ENCODE results near the gene ARAP1. TPM values are rescaled to one million over a fixed set of nuclear protein-coding genes. Genes with fewer than 3 reads are reported as not detected.

ARAP1 gene
- total and polyA plus RNA-seq, 2 of the 8 experiments (the other 6 are each of a cell fraction or from before 2014, with no cell fraction given) = 25.7 to 61.6 TPM

DNA sequence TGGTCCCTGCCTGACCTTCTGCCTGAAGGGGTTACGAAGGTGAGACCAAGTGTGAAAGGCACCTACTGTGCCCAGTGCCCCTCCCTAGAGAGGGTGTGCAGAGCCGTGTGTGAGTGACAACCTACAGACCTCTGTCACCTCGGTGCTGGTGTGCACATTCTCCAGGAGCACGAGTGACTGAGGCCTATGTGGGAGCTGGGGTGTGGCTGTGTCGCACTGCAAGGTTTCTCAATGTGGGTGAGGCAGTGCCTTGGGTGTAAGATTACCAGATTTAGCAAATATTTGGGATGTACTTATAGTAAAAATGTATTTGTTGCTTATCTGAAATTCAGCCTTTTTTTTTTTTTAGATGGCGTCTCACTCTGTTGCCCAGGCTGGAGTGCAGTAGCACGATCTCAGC, 36.0 kb upstream of the ARAP1 start (continued):
- TF ChIP-seq, protein P1, sequence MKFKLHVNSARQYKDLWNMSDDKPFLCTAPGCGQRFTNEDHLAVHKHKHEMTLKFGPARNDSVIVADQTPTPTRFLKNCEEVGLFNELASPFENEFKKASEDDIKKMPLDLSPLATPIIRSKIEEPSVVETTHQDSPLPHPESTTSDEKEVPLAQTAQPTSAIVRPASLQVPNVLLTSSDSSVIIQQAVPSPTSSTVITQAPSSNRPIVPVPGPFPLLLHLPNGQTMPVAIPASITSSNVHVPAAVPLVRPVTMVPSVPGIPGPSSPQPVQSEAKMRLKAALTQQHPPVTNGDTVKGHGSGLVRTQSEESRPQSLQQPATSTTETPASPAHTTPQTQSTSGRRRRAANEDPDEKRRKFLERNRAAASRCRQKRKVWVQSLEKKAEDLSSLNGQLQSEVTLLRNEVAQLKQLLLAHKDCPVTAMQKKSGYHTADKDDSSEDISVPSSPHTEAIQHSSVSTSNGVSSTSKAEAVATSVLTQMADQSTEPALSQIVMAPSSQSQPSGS (IDR thresholded peaks at IDR 0.05; ENCODE audit: low read length) = no peak
- TF ChIP-seq KDM1A (IDR thresholded peaks at IDR 0.05; ENCODE audit: borderline replicate concordance, low read length) = no peak
- no peak for TF ChIP-seq JUN (IDR thresholded peaks at IDR 0.05; ENCODE audit: low read depth, low read length)
- no peak for TF ChIP-seq KDM5A (IDR thresholded peaks at IDR 0.05; ENCODE audit: low read length)
- TF ChIP-seq POLR2AphosphoS5 (IDR thresholded peaks at IDR 0.05; ENCODE audit: low read depth, low read length) = no peak
- TF ChIP-seq, protein P2, sequence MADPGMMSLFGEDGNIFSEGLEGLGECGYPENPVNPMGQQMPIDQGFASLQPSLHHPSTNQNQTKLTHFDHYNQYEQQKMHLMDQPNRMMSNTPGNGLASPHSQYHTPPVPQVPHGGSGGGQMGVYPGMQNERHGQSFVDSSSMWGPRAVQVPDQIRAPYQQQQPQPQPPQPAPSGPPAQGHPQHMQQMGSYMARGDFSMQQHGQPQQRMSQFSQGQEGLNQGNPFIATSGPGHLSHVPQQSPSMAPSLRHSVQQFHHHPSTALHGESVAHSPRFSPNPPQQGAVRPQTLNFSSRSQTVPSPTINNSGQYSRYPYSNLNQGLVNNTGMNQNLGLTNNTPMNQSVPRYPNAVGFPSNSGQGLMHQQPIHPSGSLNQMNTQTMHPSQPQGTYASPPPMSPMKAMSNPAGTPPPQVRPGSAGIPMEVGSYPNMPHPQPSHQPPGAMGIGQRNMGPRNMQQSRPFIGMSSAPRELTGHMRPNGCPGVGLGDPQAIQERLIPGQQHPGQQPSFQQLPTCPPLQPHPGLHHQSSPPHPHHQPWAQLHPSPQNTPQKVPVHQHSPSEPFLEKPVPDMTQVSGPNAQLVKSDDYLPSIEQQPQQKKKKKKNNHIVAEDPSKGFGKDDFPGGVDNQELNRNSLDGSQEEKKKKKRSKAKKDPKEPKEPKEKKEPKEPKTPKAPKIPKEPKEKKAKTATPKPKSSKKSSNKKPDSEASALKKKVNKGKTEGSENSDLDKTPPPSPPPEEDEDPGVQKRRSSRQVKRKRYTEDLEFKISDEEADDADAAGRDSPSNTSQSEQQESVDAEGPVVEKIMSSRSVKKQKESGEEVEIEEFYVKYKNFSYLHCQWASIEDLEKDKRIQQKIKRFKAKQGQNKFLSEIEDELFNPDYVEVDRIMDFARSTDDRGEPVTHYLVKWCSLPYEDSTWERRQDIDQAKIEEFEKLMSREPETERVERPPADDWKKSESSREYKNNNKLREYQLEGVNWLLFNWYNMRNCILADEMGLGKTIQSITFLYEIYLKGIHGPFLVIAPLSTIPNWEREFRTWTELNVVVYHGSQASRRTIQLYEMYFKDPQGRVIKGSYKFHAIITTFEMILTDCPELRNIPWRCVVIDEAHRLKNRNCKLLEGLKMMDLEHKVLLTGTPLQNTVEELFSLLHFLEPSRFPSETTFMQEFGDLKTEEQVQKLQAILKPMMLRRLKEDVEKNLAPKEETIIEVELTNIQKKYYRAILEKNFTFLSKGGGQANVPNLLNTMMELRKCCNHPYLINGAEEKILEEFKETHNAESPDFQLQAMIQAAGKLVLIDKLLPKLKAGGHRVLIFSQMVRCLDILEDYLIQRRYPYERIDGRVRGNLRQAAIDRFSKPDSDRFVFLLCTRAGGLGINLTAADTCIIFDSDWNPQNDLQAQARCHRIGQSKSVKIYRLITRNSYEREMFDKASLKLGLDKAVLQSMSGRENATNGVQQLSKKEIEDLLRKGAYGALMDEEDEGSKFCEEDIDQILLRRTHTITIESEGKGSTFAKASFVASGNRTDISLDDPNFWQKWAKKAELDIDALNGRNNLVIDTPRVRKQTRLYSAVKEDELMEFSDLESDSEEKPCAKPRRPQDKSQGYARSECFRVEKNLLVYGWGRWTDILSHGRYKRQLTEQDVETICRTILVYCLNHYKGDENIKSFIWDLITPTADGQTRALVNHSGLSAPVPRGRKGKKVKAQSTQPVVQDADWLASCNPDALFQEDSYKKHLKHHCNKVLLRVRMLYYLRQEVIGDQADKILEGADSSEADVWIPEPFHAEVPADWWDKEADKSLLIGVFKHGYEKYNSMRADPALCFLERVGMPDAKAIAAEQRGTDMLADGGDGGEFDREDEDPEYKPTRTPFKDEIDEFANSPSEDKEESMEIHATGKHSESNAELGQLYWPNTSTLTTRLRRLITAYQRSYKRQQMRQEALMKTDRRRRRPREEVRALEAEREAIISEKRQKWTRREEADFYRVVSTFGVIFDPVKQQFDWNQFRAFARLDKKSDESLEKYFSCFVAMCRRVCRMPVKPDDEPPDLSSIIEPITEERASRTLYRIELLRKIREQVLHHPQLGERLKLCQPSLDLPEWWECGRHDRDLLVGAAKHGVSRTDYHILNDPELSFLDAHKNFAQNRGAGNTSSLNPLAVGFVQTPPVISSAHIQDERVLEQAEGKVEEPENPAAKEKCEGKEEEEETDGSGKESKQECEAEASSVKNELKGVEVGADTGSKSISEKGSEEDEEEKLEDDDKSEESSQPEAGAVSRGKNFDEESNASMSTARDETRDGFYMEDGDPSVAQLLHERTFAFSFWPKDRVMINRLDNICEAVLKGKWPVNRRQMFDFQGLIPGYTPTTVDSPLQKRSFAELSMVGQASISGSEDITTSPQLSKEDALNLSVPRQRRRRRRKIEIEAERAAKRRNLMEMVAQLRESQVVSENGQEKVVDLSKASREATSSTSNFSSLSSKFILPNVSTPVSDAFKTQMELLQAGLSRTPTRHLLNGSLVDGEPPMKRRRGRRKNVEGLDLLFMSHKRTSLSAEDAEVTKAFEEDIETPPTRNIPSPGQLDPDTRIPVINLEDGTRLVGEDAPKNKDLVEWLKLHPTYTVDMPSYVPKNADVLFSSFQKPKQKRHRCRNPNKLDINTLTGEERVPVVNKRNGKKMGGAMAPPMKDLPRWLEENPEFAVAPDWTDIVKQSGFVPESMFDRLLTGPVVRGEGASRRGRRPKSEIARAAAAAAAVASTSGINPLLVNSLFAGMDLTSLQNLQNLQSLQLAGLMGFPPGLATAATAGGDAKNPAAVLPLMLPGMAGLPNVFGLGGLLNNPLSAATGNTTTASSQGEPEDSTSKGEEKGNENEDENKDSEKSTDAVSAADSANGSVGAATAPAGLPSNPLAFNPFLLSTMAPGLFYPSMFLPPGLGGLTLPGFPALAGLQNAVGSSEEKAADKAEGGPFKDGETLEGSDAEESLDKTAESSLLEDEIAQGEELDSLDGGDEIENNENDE (IDR thresholded peaks at IDR 0.05; ENCODE audit: insufficient replicate concordance, low read length) = no peak
- TF ChIP-seq YY1 (IDR thresholded peaks at IDR 0.05; ENCODE audit: low read depth, low read length) = no peak
- no peak for TF ChIP-seq SP2 (IDR thresholded peaks at IDR 0.05; ENCODE audit: low read length)

Measured in H1 (cell line).